CD4-positive, alpha-beta T cell treated with Interferon alpha-2 for 1 hour (primary cell): ENCODE results near the gene BGN.

Experiments
- DNase-seq, 2 donors: peaks; one replicate each; pipeline ENCODE4 v3.0.0-alpha.2; 2020 to 2022

Gene BGN

DNA sequence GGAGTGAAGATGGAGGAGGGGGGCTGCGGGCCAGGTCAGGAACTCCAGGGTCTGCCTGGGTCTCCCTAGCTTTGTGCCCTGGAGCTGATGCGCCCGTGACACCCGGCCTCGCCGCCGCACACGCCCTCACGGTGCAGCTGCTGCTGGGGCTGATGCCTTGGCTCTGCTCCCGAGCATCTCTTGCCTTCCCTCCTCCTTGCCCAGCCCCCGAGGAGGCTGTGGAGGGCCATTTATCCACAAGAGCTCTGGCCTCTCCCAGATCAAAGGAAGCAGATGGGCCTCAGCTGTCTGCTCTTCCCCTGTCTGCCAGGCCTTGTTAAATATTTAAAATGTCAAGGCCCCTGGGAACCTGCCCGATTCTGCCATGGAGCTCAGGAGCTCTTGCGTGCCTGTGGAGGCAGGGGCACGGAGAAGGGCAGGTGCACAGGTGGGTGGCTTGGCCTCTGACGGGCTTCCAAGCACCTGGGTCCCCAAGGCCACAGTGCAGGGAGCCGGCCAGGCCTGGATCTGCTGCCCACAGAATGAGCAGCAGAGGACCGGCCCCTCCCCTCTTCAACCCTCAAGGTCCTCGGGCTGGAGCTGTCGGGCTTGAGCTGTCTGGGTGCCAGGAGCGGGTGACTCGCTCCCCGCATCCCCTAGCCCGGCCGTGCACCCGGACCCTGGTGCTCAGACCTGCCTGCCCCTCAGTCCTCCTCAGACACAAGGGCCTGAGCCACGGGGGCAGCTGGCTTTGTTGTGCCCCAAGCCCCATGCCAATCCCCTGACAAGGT lies 42.9 kb downstream of the BGN start:
- no peak for DNase-seq

DNA sequence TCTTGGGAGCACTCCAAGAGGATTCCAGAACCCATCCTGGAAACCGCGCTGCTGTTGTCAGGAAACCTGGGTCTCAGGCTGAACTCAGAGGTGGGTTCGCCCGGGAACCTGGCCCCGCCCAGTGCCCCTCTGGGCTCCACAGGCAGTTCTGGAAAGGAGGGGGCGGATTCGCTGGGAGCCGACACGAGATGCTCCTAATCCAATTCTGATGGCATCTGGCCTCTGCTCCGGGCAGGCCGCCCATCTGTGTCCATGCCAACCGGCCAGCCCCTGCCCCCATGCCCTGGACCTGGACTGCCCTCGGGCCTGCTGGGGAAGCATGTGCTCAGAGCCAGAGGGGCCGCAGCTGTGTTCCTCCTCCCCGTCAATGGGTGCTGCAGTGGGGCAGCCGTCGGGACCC lies 43.6 kb downstream of the BGN start:
- no peak for DNase-seq

DNA sequence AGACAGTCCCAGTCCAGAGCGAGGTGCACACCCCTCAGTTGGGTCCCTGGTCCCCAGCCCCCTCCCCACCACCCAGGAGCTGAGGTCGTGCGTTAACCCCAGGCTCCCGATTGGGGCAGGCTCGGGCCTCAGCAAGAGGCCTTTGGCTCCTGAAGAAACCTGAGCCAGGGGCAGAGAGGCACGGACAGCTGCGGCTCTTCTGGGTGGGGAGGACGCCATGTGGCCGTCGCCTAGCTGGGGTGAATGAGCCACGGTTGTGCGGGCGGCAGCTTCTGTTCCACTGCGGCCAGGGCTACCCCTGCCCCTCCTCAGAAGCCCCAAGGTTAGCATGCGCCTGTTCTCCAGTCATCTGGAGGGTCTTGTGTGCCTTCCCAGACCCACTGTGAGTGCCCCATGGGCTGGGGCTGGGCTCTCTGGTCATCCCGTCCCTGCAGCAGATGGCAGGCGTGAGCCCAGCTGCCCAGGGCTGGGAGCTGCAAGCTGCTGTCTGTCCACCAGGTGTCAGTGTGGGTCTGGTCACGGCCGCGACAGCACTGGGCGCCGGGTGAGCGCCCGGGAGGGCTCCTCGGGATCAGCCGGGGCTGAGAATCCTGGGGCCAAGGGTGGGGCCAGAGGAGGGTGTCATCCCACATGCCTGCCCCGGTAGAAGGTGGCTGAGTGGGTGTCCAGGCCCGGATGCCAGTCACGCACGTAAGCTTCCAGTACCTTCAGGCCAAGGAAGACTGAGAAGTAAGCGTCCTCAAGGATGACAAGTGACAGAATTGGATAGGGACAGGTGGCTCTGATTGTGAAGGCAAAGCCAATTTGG lies 44.6 kb downstream of the BGN start:
- DNase-seq = peak; percentile 54 to 56

DNA sequence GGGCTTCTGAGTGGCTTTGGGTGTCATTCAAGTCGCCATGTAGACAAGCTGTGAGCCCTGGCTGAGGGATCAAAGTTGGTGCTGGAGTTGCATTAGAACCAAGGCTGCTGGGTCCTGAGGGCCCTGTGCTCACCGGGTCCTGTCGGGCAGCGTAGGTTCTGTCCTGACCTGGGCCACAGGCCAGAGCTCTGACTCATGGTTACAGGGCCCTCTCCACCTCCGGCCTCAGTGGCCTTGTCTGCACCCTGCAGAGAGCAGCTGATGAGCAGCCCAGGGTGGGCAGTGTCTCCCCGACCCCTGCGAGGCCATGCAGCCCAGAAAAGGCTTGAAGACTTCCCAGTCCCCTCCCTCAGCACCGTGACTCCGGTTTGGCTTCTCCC lies 45.2 kb downstream of the BGN start:
- no peak for DNase-seq

DNA sequence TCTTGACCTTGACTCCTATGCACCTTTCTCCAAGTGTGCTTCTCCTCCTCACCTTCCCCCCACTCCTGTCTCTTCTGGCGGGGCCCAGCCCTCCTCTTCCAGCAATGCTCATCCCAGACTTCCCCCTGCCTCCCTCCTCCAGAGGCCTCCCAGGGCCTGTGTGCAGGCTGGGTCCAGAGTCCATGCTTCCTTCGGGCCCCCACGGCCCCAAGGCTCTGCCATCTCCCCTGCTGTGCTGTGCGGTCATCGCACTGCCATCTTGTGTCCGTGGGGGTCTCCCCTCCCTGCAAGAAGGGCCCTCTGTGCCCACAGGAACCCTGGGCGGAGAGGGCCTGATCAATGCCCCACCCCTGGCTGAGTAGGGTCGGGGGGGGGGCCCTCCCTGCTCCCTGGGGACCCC lies 49.9 kb downstream of the BGN start:
- no peak for DNase-seq

DNA sequence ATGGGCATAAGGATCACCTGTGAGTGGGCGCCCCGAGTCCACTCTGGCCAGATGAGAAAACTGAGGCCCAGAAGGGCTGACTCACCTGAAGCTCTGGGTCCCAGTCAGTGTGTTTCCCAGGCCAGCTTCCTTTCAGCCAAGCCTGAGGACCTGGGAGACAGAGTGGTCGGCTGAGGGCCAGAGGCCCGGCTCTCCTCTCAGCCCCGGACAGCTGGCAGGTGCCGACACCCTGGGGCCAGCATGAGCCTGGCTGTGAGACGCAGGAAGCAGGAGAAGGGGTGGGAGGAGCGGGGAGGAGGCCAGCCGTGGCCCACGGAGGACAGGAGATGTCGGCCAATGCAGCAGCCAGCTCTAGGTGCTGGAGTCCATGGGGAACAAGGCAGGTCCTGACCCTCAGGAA lies 51.6 kb downstream of the BGN start:
- no peak for DNase-seq

DNA sequence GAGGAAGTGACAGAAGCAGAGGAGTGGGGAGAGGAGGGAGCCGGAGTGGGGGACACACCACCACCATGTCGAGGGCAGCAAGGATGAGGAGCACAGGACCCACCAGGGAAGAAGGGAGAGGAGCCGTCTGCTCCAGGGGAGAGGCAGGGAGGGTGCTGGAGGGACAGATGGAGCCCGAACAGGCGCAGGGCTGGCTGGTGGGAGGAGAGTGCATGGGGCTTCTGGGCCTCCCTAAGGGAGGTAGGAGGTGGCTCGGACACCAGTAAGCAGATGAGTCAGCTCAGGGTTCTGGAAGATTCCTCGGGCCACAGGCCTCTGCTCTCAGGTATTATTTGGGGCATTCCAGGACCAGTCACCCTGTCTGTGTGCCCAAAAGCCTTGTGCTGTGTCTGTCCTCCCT lies 52.4 kb downstream of the BGN start:
- DNase-seq = no peak

DNA sequence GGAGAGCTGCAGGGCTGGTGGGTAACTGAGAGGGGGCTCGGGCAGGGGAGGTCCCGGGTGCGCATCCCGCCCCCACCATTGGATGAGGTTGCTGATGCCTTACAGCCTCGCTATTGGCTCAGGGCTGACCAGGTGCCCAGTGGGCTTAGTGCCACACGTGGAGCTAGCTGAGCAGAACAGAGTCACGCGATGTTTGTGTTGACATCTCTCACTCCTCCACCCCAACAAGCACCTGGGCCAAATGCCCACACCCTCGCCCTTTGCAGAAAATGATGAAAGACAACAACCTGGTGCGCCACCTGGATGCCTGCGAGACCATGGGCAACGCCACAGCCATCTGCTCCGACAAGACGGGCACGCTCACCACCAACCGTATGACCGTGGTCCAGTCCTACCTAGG lies 54.5 kb downstream of the BGN start:
- no peak for DNase-seq

DNA sequence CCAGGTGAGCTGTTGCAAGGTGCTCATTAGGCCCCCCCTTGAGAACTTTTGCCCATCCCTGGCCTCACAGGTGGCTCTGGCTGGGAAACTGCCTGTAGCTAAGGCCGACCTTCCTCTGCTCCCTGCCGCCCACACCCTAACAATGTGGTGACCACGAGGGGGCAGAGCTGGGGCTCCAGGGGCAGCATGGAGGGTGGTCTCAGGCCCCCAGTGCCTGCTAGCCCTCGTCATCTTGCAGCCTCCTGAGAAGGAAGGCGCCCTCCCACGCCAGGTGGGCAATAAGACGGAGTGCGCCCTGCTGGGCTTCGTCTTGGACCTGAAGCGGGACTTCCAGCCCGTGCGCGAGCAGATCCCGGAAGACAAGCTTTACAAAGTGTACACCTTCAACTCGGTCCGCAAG lies 55.0 kb downstream of the BGN start:
- no peak for DNase-seq

DNA sequence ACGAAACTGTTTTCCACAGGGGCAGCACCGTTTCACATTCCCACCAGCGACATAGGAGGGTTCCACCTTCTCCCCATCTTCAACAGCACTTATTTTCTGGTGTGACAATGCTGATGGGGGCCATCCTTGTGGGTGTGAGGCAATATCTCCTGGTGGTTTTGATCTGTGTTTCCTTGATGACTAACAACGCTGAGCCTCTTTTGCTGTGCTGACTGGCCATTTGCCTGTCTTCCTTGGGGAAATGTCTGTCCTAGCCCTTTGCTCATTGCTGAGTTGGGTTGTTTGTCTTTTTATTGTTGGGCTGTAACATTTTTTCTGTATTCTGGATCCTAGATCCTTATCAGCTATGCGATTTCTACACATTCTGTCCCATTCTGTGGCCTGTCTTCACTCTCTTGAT lies 56.4 kb downstream of the BGN start:
- DNase-seq = no peak

DNA sequence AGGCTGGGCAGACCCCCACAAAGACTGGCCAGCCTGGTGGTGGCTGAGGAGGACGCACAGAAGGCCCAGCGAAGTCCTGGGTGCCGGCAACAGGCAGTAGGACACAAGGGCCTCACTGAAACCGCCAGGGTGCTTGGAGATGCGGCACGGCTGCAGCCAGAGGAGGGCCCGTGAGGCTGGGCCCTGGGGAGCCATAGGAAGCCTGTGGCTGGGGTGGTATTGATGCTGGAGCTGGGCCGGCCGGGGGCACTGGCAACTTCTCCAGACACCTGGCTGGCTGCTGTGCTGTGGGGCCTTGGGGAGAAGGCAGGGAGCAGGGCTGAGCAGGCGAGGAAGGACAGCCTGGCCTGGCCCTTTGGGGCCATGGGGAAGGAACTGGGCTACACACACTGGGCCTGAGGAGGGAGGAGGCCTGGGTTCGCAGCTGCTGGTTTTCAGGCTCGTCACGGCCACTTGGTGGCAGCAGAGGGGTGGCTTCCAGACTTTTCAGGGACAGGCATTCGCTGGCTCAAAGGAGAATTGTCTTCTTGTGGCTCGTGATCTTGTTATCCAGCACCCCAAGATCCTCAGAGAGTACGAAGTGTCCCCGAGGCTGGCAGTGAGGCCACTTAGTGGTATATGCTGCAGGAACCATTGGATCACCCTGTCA lies 59.9 kb downstream of the BGN start:
- DNase-seq = peak; percentile 61 to 64

DNA sequence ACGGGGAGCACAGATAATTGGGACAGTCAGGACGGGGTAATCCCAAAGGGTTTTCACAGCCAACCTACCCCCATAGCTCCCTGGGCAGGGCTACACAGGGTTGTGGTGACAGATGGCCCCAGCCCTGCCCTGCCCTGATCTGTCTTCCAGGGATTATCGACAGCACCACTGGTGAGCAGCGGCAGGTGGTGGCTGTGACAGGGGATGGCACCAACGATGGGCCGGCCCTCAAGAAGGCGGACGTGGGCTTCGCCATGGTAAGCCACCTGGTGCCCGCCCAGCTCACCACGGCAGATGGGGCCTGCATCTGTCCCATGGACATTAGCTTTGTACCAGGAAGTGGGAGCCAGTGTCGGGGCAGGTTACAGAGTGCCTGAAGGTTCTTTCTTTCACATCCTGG lies 62.0 kb downstream of the BGN start:
- DNase-seq = no peak

DNA sequence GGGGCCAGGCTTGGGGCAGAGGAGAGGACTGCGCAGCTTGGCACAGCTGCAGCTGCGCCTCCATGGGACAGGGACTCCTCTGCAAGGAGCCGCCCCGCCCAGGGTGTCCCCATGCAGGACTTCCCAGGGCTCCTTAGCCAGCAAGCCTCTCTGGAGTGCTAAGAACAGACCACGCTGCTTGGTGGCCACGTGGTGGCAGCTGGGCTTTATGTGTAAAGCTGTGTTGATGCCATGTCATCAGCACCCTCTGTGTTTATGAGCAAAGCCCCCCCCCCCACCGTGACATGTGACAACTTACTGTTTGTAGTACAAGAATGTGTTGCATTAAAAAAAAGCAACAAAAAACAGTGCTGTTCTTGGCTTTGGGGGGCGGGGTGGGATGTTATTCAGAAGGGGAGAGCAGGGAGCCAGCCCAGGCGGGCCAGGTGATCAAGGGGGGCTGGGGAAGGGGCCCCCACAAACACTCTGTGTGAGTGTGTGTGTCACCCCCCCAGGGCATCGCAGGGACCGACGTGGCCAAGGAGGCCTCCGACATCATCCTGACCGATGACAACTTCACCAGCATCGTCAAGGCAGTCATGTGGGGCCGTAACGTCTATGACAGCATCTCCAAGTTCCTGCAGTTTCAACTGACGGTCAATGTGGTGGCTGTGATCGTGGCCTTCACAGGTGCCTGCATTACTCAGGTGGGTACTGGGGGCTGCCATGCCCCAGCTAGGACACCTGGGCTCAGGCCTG lies 63.0 kb downstream of the BGN start:
- DNase-seq = no peak
